ENCODE measurements around the gene ZMYM1. TPM values are rescaled to one million over a fixed set of nuclear protein-coding genes. Genes with fewer than 3 reads are reported as not detected.
"Not testable (repeated sequence)": the region's sequence is repeated elsewhere in the genome, so short reads cannot be mapped to it uniquely, and the experiment has no call there.

ZMYM1 gene
- total RNA-seq, 1 experiment from 2014 or later = 29.4 TPM

DNA sequence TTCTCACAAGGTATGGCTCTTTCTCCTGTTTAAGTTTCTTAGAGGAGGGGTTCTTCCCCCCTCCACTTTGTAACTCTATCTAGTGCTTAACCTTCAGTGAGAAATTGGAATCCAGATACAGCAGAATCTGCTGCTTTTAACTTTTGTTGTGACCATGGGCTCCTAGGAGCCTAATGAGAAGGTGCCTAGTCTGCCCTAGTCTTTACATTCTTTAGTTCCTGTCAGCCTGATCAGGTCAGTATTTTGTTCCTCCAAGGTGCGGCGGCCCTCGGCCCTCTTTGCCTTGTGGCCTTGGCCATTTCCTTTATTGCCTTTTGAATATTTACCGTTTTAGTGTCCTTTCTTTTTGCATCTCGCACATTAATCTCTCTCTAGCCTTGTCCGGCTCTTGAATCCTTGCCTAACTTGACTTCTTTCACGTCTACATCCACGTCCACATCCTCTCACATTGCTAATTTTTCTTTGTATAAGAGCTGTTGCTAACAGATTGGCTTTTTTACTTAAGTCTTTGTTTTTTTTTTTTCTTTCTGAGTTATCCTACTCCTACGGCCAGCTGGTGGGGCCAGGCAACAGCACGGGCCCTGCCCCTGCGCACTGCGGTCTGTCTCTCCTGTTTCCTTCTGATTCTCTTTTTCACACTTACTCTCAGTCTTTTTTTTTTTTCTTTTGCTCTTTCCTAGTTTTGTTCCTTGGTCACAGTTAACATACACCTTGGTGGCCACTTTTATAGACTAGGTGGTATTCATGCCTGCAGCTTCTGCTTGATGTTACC is 64.7 kb downstream of the ZMYM1 start:
- H3K4ac ChIP-seq (ENCODE audit: low read depth, low read length) = no peak overlapping the region
- H3T11ph ChIP-seq (ENCODE audit: low read length) = no peak overlapping the region
- H3K56ac ChIP-seq (ENCODE audit: insufficient read length, low read depth, low read length) = no peak overlapping the region
- H3K4me1 ChIP-seq (ENCODE audit: insufficient read depth, low read length) = no peaks in the 10 kb centered on the region
- no peak overlapping the region for H4K91ac ChIP-seq (ENCODE audit: insufficient read length, low read depth, low read length)
- no peak overlapping the region for H2BK15ac ChIP-seq (ENCODE audit: low read depth, low read length)
- WGBS (ENCODE audit: extremely low coverage, insufficient read length, low lambda C conversion rate) = no CpG with 5 or more reads among the region's 12 CpGs
- no peak overlapping the region for H2AK5ac ChIP-seq (ENCODE audit: insufficient read length, low read length)
- no peak overlapping the region for H2BK20ac ChIP-seq (ENCODE audit: low read depth, low read length, poor library complexity, severe bottlenecking)
- H4K8ac ChIP-seq (replicated peaks; ENCODE audit: insufficient read length, low read depth, low read length) = no peak overlapping the region
- no peak overlapping the region for H2AFZ ChIP-seq (ENCODE audit: low read length)
- no peak overlapping the region for H2BK120ac ChIP-seq (ENCODE audit: low read depth, low read length, poor library complexity, severe bottlenecking)
- H3K27ac ChIP-seq (ENCODE audit: insufficient read length, low read depth, low read length) = no peak overlapping the region
- H3K4me2 ChIP-seq (ENCODE audit: insufficient read depth, insufficient read length, low read length) = no peak overlapping the region
- no peaks in the 10 kb centered on the region for H4K20me1 ChIP-seq (ENCODE audit: control insufficient read depth, insufficient read depth, insufficient read length)
- TF ChIP-seq, protein P1, sequence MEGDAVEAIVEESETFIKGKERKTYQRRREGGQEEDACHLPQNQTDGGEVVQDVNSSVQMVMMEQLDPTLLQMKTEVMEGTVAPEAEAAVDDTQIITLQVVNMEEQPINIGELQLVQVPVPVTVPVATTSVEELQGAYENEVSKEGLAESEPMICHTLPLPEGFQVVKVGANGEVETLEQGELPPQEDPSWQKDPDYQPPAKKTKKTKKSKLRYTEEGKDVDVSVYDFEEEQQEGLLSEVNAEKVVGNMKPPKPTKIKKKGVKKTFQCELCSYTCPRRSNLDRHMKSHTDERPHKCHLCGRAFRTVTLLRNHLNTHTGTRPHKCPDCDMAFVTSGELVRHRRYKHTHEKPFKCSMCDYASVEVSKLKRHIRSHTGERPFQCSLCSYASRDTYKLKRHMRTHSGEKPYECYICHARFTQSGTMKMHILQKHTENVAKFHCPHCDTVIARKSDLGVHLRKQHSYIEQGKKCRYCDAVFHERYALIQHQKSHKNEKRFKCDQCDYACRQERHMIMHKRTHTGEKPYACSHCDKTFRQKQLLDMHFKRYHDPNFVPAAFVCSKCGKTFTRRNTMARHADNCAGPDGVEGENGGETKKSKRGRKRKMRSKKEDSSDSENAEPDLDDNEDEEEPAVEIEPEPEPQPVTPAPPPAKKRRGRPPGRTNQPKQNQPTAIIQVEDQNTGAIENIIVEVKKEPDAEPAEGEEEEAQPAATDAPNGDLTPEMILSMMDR (conservative IDR thresholded peaks at IDR 0.05) = no peak
- DNase-seq = no peak
- H3K79me2 ChIP-seq (ENCODE audit: insufficient read depth, low read length) = no peaks in the 10 kb centered on the region
- H3K4me1 Mint-ChIP-seq = peaks cover 16 to 22% of the 10 kb centered on the region in 2 experiments
- H2BK12ac ChIP-seq (ENCODE audit: insufficient read length, low read depth, low read length) = no peak overlapping the region
- H3K27me3 ChIP-seq (ENCODE audit: insufficient read depth, low read length) = no peaks in the 10 kb centered on the region
- no peak overlapping the region for H3K4me3 Mint-ChIP-seq
- H4K5ac ChIP-seq (ENCODE audit: insufficient read length, low read depth, low read length) = no peak overlapping the region
- no peak overlapping the region for H3K18ac ChIP-seq (ENCODE audit: insufficient read length, low read depth, low read length)
- no peaks in the 10 kb centered on the region; the same call in 1 of the 2 replicates for H3K27me3 Mint-ChIP-seq (ENCODE audit: low read depth)
- no peaks in the 10 kb centered on the region for H3K23me2 ChIP-seq (ENCODE audit: insufficient read length, low read depth, low read length, poor library complexity, severe bottlenecking)
- H3K23ac ChIP-seq (ENCODE audit: insufficient read length, low read depth, low read length) = no peak overlapping the region
- H3K79me1 ChIP-seq (ENCODE audit: insufficient read depth, low read depth, low read length, poor library complexity, severe bottlenecking) = no peaks in the 10 kb centered on the region
- no peak overlapping the region for H2BK5ac ChIP-seq (ENCODE audit: insufficient read length, low read length)
- peak overlapping the region in 1 of 3 experiments; percentile 5; a peak in 3 of 7 replicates for H3K27ac Mint-ChIP-seq
- no peak overlapping the region for H3K9ac ChIP-seq (ENCODE audit: extremely low read depth, insufficient read length, low read length)
- H3K36me3 Mint-ChIP-seq (ENCODE audit: insufficient read depth in 1 of 3, low read depth in 3 of 3) = no peaks in the 10 kb centered on the region; a peak in 1 of 7 replicates
- no peak overlapping the region for H3K14ac ChIP-seq (ENCODE audit: insufficient read depth, low read length)
- H3K9me3 Mint-ChIP-seq = no peaks in the 10 kb centered on the region; a peak in 1 of 5 replicates
- no peaks in the 10 kb centered on the region for H3K9me3 ChIP-seq (ENCODE audit: control insufficient read depth, low read depth, low read length)

DNA sequence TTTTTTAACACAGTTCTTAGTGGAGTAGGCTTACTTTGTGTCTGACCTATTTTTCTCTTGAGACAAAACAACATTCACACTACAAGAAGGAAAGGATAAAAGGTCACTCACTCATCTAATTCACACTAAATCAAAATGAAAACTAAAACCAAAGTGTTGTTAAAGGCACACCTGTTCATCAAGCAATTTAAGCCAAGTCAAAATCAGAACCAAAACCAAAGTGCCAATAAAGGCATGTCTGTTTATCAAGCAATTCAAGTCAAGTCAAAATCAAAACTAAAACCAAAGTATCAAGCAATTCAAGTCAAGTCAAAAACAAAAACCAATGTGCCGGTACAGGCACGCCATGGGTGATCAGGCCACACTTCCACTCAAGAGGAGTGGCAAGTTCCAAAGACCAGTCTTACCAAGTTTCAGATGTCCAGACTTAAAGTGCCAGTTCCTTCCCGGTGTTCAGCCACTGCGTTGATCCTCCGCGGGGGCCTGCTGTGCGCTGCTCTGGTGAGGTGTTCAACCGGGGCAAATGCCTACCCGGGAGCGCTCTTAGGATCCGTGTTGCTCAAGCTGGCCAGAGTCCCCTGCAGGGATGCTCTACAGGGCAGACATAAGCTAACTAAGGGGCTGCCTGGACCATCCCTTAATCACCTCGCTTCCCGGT is 66.8 kb downstream of the ZMYM1 start:
- H3K27ac Mint-ChIP-seq; H3K23ac ChIP-seq (ENCODE audit: insufficient read length, low read depth, low read length); H3K27me3 ChIP-seq (ENCODE audit: insufficient read depth, low read length); H3K14ac ChIP-seq (ENCODE audit: insufficient read depth, low read length); H3K56ac ChIP-seq (ENCODE audit: insufficient read length, low read depth, low read length); H4K20me1 ChIP-seq (ENCODE audit: control insufficient read depth, insufficient read depth, insufficient read length); H2BK12ac ChIP-seq (ENCODE audit: insufficient read length, low read depth, low read length); H3K23me2 ChIP-seq (ENCODE audit: insufficient read length, low read depth, low read length, poor library complexity, severe bottlenecking); H3T11ph ChIP-seq (ENCODE audit: low read length); H3K79me2 ChIP-seq (ENCODE audit: insufficient read depth, low read length); H3K4ac ChIP-seq (ENCODE audit: low read depth, low read length); H2BK15ac ChIP-seq (ENCODE audit: low read depth, low read length); H2BK5ac ChIP-seq (ENCODE audit: insufficient read length, low read length); H4K8ac ChIP-seq (replicated peaks; ENCODE audit: insufficient read length, low read depth, low read length); H3K4me1 ChIP-seq (ENCODE audit: insufficient read depth, low read length); H3K9ac ChIP-seq (ENCODE audit: extremely low read depth, insufficient read length, low read length); H3K4me3 Mint-ChIP-seq; H3K9me3 ChIP-seq (ENCODE audit: control insufficient read depth, low read depth, low read length); H3K36me3 Mint-ChIP-seq (ENCODE audit: insufficient read depth in 1 of 3, low read depth in 3 of 3); H3K9me3 Mint-ChIP-seq; DNase-seq; H4K5ac ChIP-seq (ENCODE audit: insufficient read length, low read depth, low read length); H3K27ac ChIP-seq (ENCODE audit: insufficient read length, low read depth, low read length); H2BK20ac ChIP-seq (ENCODE audit: low read depth, low read length, poor library complexity, severe bottlenecking); H4K91ac ChIP-seq (ENCODE audit: insufficient read length, low read depth, low read length); H3K4me2 ChIP-seq (ENCODE audit: insufficient read depth, insufficient read length, low read length); H3K79me1 ChIP-seq (ENCODE audit: insufficient read depth, low read depth, low read length, poor library complexity, severe bottlenecking); H2BK120ac ChIP-seq (ENCODE audit: low read depth, low read length, poor library complexity, severe bottlenecking); H2AK5ac ChIP-seq (ENCODE audit: insufficient read length, low read length); H3K27me3 Mint-ChIP-seq (ENCODE audit: low read depth); H2AFZ ChIP-seq (ENCODE audit: low read length); H3K18ac ChIP-seq (ENCODE audit: insufficient read length, low read depth, low read length): not testable (repeated sequence)
- H3K4me1 Mint-ChIP-seq = peaks cover 15 to 20% of the 10 kb centered on the region in 2 experiments; a peak in 3 of 4 replicates
- WGBS (ENCODE audit: extremely low coverage, insufficient read length, low lambda C conversion rate) = no CpG with 5 or more reads among the region's 13 CpGs
